Peyer's patch (tissue), 4 donors: Measurements from ENCODE around the gene TBC1D23.

Experiments used
- POLR2A ChIP-seq, 2 donors: fragments of 450-650 bp; IDR thresholded peaks; one replicate each; pipeline ENCODE4 v1.5.1; 2017; ENCODE audit warnings: antibody characterized with exemption in 2 of 2, mild to moderate bottlenecking in 2 of 2, moderate library complexity in 2 of 2
- TF ChIP-seq, protein P1 (sequence below), 6 experiments: fragments of 450-650 bp in 4 of 6; fragments of 200-600 bp in 2 of 6; sonication (generic) in 1 of 6; IDR thresholded peaks; one replicate each; pipeline ENCODE4 v1.5.1; 2017 to 2019; ENCODE audit warnings: antibody characterized with exemption in 6 of 6, mild to moderate bottlenecking in 3 of 6, moderate library complexity in 1 of 6

DNA sequence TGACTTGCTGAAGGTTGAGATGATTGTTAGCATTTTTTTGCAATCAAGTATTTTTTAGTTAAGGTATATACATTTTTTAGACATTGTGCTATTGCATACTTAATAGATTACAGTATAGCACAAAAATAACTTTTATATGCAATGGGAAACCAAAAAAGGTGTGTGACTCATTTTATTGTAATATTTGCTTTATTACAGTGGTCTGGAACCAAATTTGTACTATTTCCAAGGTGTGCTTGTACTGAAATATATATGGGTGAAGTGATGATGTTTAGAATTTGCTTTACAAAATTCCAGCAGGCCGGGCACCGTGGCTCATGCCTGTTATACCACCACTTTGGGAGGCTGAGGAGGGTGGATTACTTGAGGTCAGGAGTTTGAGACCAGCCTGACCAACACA lies 29.1 kb upstream of the TBC1D23 start:
- TF ChIP-seq, protein P1, sequence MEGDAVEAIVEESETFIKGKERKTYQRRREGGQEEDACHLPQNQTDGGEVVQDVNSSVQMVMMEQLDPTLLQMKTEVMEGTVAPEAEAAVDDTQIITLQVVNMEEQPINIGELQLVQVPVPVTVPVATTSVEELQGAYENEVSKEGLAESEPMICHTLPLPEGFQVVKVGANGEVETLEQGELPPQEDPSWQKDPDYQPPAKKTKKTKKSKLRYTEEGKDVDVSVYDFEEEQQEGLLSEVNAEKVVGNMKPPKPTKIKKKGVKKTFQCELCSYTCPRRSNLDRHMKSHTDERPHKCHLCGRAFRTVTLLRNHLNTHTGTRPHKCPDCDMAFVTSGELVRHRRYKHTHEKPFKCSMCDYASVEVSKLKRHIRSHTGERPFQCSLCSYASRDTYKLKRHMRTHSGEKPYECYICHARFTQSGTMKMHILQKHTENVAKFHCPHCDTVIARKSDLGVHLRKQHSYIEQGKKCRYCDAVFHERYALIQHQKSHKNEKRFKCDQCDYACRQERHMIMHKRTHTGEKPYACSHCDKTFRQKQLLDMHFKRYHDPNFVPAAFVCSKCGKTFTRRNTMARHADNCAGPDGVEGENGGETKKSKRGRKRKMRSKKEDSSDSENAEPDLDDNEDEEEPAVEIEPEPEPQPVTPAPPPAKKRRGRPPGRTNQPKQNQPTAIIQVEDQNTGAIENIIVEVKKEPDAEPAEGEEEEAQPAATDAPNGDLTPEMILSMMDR (IDR thresholded peaks at IDR 0.05) = no peak
- TF ChIP-seq POLR2A (IDR thresholded peaks at IDR 0.05) = no peak
